Trophoblast cell (in vitro differentiated cells and primary cell): ENCODE data around the gene WDR55. TPM values are rescaled to one million over a fixed set of nuclear protein-coding genes. Genes with fewer than 3 reads are reported as not detected.
"Not testable (repeated sequence)": the region's sequence is repeated elsewhere in the genome, so short reads cannot be mapped to it uniquely, and the experiment has no call there.

Experiments used
- DNase-seq, 2 donors: peaks; one replicate each; pipeline ENCODE4 v3.0.0-alpha.2; 2016
- H2AFZ ChIP-seq: 2 replicates; pipeline ENCODE4 v1.6.1; 2013; ENCODE audit warnings: low read length, moderate library complexity, mild to moderate bottlenecking; ENCODE audit not compliant: insufficient read depth, poor library complexity
- H2AK5ac ChIP-seq: 2 replicates; pipeline ENCODE4 v1.6.1; 2013; ENCODE audit warnings: mild to moderate bottlenecking, low read length
- H2BK120ac ChIP-seq: 2 replicates; pipeline ENCODE4 v1.6.1; 2013; ENCODE audit warnings: low read length, mild to moderate bottlenecking, moderate library complexity; ENCODE audit not compliant: insufficient read depth, poor library complexity
- H2BK12ac ChIP-seq: 2 replicates; pipeline ENCODE4 v1.6.1; 2013; ENCODE audit warnings: mild to moderate bottlenecking, low read length, moderate library complexity
- H2BK5ac ChIP-seq: 2 replicates; pipeline ENCODE4 v1.6.1; 2013; ENCODE audit warnings: low read length, low read depth, moderate library complexity, mild to moderate bottlenecking; ENCODE audit not compliant: poor library complexity
- H3K14ac ChIP-seq: 2 replicates; pipeline ENCODE4 v1.6.1; 2013; ENCODE audit warnings: mild to moderate bottlenecking, low read length
- H3K18ac ChIP-seq: 2 replicates; pipeline ENCODE4 v1.6.1; 2013; ENCODE audit warnings: mild to moderate bottlenecking, low read length
- H3K23ac ChIP-seq: 2 replicates; pipeline ENCODE4 v1.6.1; 2013; ENCODE audit warnings: low read length
- H3K27ac ChIP-seq: 2 replicates; pipeline ENCODE4 v1.5.1; 2013; ENCODE audit warnings: low read depth, mild to moderate bottlenecking, inconsistent platforms, low read length, moderate library complexity
- H3K27me3 ChIP-seq: 2 replicates; pipeline ENCODE4 v1.6.1; 2013; ENCODE audit warnings: inconsistent platforms, mild to moderate bottlenecking, low read length, moderate library complexity; ENCODE audit not compliant: insufficient read depth
- H3K36me3 ChIP-seq, 2 experiments: 1 replicate in 1 of 2; 2 replicates in 1 of 2; pipeline ENCODE4 v1.6.1; 2013; ENCODE audit warnings: low read length in 2 of 2, mild to moderate bottlenecking in 2 of 2, moderate library complexity in 1 of 2; ENCODE audit not compliant: insufficient read depth in 2 of 2, control insufficient read depth in 1 of 2
- H3K4ac ChIP-seq: 2 replicates; pipeline ENCODE4 v1.6.1; 2013; ENCODE audit warnings: low read depth, mild to moderate bottlenecking, low read length, moderate library complexity
- H3K4me1 ChIP-seq, 2 experiments: 1 replicate in 1 of 2; 2 replicates in 1 of 2; pipeline ENCODE4 v1.6.1; 2013; ENCODE audit warnings: low read length in 2 of 2, mild to moderate bottlenecking in 2 of 2, moderate library complexity in 1 of 2; ENCODE audit not compliant: insufficient read depth in 2 of 2, control insufficient read depth in 1 of 2
- H3K4me2 ChIP-seq: 2 replicates; pipeline ENCODE4 v1.6.1; 2013; ENCODE audit warnings: inconsistent platforms, mild to moderate bottlenecking, low read length, moderate library complexity
- H3K4me3 ChIP-seq: 2 replicates; pipeline ENCODE4 v1.5.1; 2013; ENCODE audit warnings: mild to moderate bottlenecking, low read depth, low read length, inconsistent platforms
- H3K79me1 ChIP-seq: one replicate; pipeline ENCODE4 v1.6.1; 2013; ENCODE audit warnings: low read length
- H3K79me2 ChIP-seq: 2 replicates; pipeline ENCODE4 v1.6.1; 2013; ENCODE audit warnings: low read length, mild to moderate bottlenecking; ENCODE audit not compliant: control insufficient read depth, insufficient read depth, poor library complexity
- H3K9ac ChIP-seq: 2 replicates; pipeline ENCODE4 v1.6.1; 2013; ENCODE audit warnings: mild to moderate bottlenecking, low read length
- H3K9me3 ChIP-seq: 2 replicates; pipeline ENCODE4 v1.6.1; 2013; ENCODE audit warnings: low read depth, mild to moderate bottlenecking, control low read depth, inconsistent platforms, low read length; ENCODE audit not compliant: insufficient read depth
- H4K12ac ChIP-seq: 2 replicates; pipeline ENCODE4 v1.6.1; 2013; ENCODE audit warnings: low read depth, mild to moderate bottlenecking, low read length, moderate library complexity
- H4K8ac ChIP-seq: 2 replicates; pipeline ENCODE4 v1.6.1; 2013; ENCODE audit warnings: low read depth, mild to moderate bottlenecking, low read length, moderate library complexity
- H4K91ac ChIP-seq: one replicate; pipeline ENCODE4 v1.6.1; 2013; ENCODE audit warnings: low read depth, mild to moderate bottlenecking, low read length, moderate library complexity
- WGBS: extraction: QIAGEN DNeasy Blood & Tissue Kit; methylation state at CpG from one replicate; pipeline ENCODE4 v1.1.7; 2013; ENCODE audit warnings: missing lambda C conversion rate; ENCODE audit not compliant: insufficient read length, insufficient coverage; ENCODE audit errors: extremely low coverage; 5-methylcytosine and 5-hydroxymethylcytosine counted together
- polyA plus RNA-seq: library from polyadenylated mRNA; stranded (reverse); fragments of 200-250 nt; gene quantifications from 2 replicates; pipeline ENCODE4 v1.2.3, GENCODE V29; 2013

The WDR55 gene, protein sequence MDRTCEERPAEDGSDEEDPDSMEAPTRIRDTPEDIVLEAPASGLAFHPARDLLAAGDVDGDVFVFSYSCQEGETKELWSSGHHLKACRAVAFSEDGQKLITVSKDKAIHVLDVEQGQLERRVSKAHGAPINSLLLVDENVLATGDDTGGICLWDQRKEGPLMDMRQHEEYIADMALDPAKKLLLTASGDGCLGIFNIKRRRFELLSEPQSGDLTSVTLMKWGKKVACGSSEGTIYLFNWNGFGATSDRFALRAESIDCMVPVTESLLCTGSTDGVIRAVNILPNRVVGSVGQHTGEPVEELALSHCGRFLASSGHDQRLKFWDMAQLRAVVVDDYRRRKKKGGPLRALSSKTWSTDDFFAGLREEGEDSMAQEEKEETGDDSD
- 18.0 and 18.5 TPM in 2 replicates for polyA plus RNA-seq

DNA sequence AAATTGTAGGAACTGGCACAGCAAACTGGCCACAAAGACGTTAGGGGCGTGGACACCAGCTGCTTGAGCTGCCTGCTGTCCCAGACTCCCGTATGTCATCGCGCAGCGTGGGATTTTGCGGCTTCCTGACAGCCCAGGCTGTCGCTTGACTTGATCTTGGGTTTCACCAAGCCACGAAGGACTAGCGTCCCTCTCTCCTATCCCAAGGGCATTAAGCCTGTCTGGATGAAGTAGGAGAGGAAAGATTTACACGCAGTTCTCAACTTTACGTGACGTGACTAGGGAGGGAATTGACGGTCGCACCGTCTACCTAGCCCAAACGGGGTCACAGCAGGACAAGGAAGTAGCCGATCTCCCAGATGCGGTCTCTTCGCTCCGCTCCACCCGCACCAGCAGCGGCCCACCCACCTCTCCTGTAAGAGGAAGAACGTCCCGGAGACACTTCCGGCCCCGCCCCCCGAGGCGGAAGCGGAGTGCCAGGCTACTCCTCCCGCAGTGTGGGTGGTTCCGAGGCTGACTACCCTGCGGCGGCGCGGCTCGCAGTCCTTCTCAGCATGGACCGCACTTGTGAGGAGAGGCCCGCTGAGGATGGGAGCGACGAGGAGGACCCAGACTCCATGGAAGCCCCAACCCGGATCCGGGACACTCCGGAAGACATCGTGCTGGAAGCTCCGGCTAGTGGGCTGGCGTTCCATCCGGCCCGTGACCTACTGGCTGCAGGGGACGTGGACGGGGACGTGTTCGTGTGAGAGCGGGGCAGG lies at the start of gene WDR55:
Gene WDR55 (plus strand): TSS at position 546 of the 761 bp plus-strand sequence. CDS start 9 bp downstream, at position 555.
- Histone ChIP-seq H3K4me3 (peak within 1 kb of the TSS; percentile 82), H3K4me1 (peaks cover 5% of the 10 kb centered on the region in 2 experiments), H3K14ac (peak within 1 kb of the TSS; percentile 62), H2AK5ac (peak within 1 kb of the TSS; percentile 2), H3K27me3 (no peaks in the 10 kb centered on the region), H3K9me3 (no peaks in the 10 kb centered on the region), H3K36me3 (peaks cover 30 to 44% of the 10 kb centered on the region in 2 experiments), H4K91ac (peak within 1 kb of the TSS; percentile 63), H3K27ac (peak within 1 kb of the TSS; percentile 45), H3K23ac (no peak within 1 kb of the TSS), H3K79me1 (peaks cover 8% of the 10 kb centered on the region), H3K4ac (peak within 1 kb of the TSS; percentile 60), H2AFZ (peak within 1 kb of the TSS; percentile 75), H3K9ac (peak within 1 kb of the TSS; percentile 48), H4K12ac (peak within 1 kb of the TSS; percentile 79), H3K79me2 (peaks cover 8% of the 10 kb centered on the region), H4K8ac (peak within 1 kb of the TSS; percentile 87), H3K18ac (peak within 1 kb of the TSS; percentile 57), H2BK5ac (peak within 1 kb of the TSS; percentile 34), H2BK120ac (peak within 1 kb of the TSS; percentile 14), H2BK12ac (no peak within 1 kb of the TSS), H3K4me2 (peak within 1 kb of the TSS; percentile 57)
- WGBS: no CpG with 5 or more reads among the region's 54 CpGs
- peak; percentile 99 for DNase-seq

DNA sequence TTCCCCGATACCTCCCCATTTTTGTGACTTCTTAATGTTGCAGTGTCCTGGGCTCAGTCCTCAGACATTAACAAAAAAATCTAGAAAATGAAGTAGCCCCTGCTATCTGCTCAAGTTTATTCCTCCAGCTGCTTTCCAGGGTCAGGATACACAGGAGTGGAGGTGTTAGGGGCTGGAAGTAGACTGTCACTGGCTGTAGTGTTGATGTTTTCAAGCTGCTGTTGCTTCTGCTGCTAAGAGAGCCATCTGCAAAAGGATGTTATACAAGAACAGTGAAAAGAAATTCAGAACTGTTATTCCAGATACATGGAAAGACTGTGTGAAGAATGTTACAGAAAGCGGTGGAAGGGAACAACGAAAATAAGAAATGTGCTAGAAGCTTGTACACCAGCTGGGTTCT lies 42.4 kb upstream of the WDR55 start:
- no peak overlapping the region for H2BK5ac ChIP-seq
- no peak overlapping the region for H2AK5ac ChIP-seq
- no peak overlapping the region for H3K9ac ChIP-seq
- H4K8ac ChIP-seq: no peak overlapping the region
- H3K79me2 ChIP-seq: no peaks in the 10 kb centered on the region
- H3K4ac ChIP-seq: no peak overlapping the region
- no peaks in the 10 kb centered on the region for H3K27me3 ChIP-seq
- H3K9me3 ChIP-seq: peaks cover 5% of the 10 kb centered on the region
- no peaks in the 10 kb centered on the region for H3K79me1 ChIP-seq
- no peak overlapping the region for H3K23ac ChIP-seq
- no peak overlapping the region for H2BK12ac ChIP-seq
- H4K91ac ChIP-seq: no peak overlapping the region
- no peak overlapping the region for H3K4me3 ChIP-seq
- H3K4me2 ChIP-seq: no peak overlapping the region
- no peak overlapping the region for H3K18ac ChIP-seq
- no peaks in the 10 kb centered on the region for H3K36me3 ChIP-seq
- no peak overlapping the region for H3K14ac ChIP-seq
- no CpG with 5 or more reads among the region's 3 CpGs for WGBS
- H3K27ac ChIP-seq: no peak overlapping the region
- H2AFZ ChIP-seq: no peak overlapping the region
- H2BK120ac ChIP-seq: no peak overlapping the region
- no peaks in the 10 kb centered on the region for H3K4me1 ChIP-seq
- no peak overlapping the region for H4K12ac ChIP-seq
- no peak for DNase-seq

DNA sequence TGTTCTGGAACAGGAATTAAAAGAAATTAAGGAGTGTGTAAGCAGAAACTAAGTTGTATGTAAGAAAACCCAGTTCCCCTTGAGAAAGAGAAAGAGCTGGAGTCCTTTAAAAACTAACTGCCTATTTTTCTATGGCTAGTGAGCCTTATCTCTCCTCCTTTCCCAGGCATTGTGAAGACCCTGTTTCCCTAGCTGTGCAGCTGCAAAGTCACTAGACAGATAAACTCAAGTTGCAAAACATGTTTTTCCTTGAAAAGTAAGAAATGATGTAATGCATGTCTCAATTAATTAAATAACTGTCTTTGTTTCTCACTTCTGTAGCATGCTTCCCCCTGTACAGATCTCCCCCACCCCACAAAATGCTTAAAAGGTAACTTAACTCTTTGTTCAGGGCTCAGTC lies 41.6 kb upstream of the WDR55 start:
- H3K36me3 ChIP-seq, H3K27ac ChIP-seq, H4K8ac ChIP-seq, H2BK120ac ChIP-seq, H3K27me3 ChIP-seq, H3K9ac ChIP-seq, H2BK5ac ChIP-seq, H3K23ac ChIP-seq, H3K4me2 ChIP-seq, H3K4ac ChIP-seq, H3K4me3 ChIP-seq, H3K9me3 ChIP-seq, H2AFZ ChIP-seq, H3K14ac ChIP-seq, H3K18ac ChIP-seq, H4K12ac ChIP-seq, H3K79me1 ChIP-seq, H2BK12ac ChIP-seq, H3K79me2 ChIP-seq, H3K4me1 ChIP-seq, DNase-seq, H4K91ac ChIP-seq, H2AK5ac ChIP-seq: not testable (repeated sequence)

DNA sequence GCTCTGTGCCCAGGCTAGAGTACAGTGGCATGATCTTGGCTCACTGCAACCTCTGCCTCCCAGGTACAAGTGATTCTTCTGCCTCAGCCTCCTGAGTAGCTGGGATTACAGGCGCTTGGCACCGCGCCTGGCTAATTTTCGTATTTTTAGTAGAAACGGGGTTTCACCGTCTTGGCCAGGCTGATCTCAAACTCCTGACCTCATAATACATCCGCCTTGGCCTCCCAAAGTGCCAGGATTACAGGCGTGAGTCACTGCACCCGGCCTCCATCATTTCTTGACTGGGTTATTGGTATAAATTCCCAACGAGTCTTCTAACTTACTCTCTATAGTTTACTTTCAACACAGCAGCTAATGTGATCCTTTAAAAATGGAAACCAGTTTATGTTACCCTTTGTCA lies 39.8 kb upstream of the WDR55 start:
- no CpG with 5 or more reads among the region's 10 CpGs for WGBS
- H2BK5ac ChIP-seq, H3K4me1 ChIP-seq, H3K36me3 ChIP-seq, H2BK12ac ChIP-seq, H2AFZ ChIP-seq, H3K27ac ChIP-seq, H3K14ac ChIP-seq, H2AK5ac ChIP-seq, H3K9me3 ChIP-seq, H3K4ac ChIP-seq, H3K79me2 ChIP-seq, H3K79me1 ChIP-seq, H3K9ac ChIP-seq, H3K4me3 ChIP-seq, H3K23ac ChIP-seq, H3K27me3 ChIP-seq, H4K91ac ChIP-seq, H3K4me2 ChIP-seq, H3K18ac ChIP-seq, H4K8ac ChIP-seq, H4K12ac ChIP-seq, DNase-seq, H2BK120ac ChIP-seq: not testable (repeated sequence)
